Measurements from ENCODE around the gene FOXP1. TPM values are rescaled to one million over a fixed set of nuclear protein-coding genes. Genes with fewer than 3 reads are reported as not detected.

FOXP1 gene
- total and polyA plus RNA-seq, 2 of the 8 experiments (the other 6 are each of a cell fraction or from before 2014, with no cell fraction given): 13.9 to 25.4 TPM

GRCh38 chr3:71360180-71360579 lies 223.3 kb downstream of the FOXP1 start:
- H2BK15ac ChIP-seq (ENCODE audit: low read length): no peak overlapping the region
- H3K27me3 ChIP-seq (replicated peaks in 1 of 4; ENCODE audit: control insufficient read depth in 3 of 4, extremely low read depth in 1 of 4, insufficient read depth in 3 of 4, low read length in 3 of 4): no peaks in the 10 kb centered on the region
- no peak overlapping the region for H2BK120ac ChIP-seq (replicated peaks; ENCODE audit: low read depth, low read length)
- no peak for TF ChIP-seq SIN3A (conservative IDR thresholded peaks at IDR 0.05 in 1 of 2, IDR thresholded peaks at IDR 0.05 in 1 of 2; ENCODE audit: low read depth in 1 of 2, low read length in 2 of 2)
- TF ChIP-seq SRF (IDR thresholded peaks at IDR 0.05; ENCODE audit: low read depth, low read length): no peak
- no peak for TF ChIP-seq E2F6 (IDR thresholded peaks at IDR 0.05)
- no peak for TF ChIP-seq CTCF (IDR thresholded peaks at IDR 0.05; ENCODE audit: control extremely low read depth in 1 of 3, insufficient read depth in 1 of 3, low read depth in 1 of 3, low read length in 3 of 3)
- TF ChIP-seq JUN (IDR thresholded peaks at IDR 0.05; ENCODE audit: low read depth, low read length): no peak
- TF ChIP-seq FOSL1 (IDR thresholded peaks at IDR 0.05; ENCODE audit: insufficient read depth, low read depth, low read length): no peak
- TF ChIP-seq RBBP5 (IDR thresholded peaks at IDR 0.05; ENCODE audit: borderline replicate concordance, low read depth, low read length): no peak
- TF ChIP-seq EZH2 (IDR thresholded peaks at IDR 0.05; ENCODE audit: low read depth, low read length, severe bottlenecking): no peak
- H2AK5ac ChIP-seq (ENCODE audit: low read depth, low read length): no peak overlapping the region
- no peak for FAIRE-seq
- H4K20me1 ChIP-seq (replicated peaks in 1 of 2; ENCODE audit: control insufficient read depth in 1 of 2, insufficient read depth in 2 of 2, low read length in 2 of 2): no peaks in the 10 kb centered on the region
- H3K4me3 ChIP-seq (ENCODE audit: extremely low read depth in 1 of 4, insufficient read depth in 2 of 4, low read depth in 3 of 4, low read length in 4 of 4): no peak overlapping the region
- no peaks in the 10 kb centered on the region for H3K9me3 ChIP-seq (ENCODE audit: insufficient read depth in 2 of 2, low read depth in 1 of 2, low read length in 1 of 2)
- ChIA-PET POLR2A (ENCODE audit: partially characterized antibody) (no interaction called here), CTCF (ENCODE audit: partially characterized antibody) (no interaction called here)
- H3K4me2 ChIP-seq (ENCODE audit: insufficient read depth in 1 of 2, low read depth in 2 of 2, low read length in 2 of 2): no peak overlapping the region
- H3K9ac ChIP-seq (replicated peaks in 1 of 4; ENCODE audit: extremely low read depth in 1 of 4, low read depth in 3 of 4, low read length in 3 of 4): no peak overlapping the region
- H3K4me1 ChIP-seq (replicated peaks in 1 of 4; ENCODE audit: control insufficient read depth in 3 of 4, insufficient read depth in 4 of 4, low read length in 3 of 4): no peaks in the 10 kb centered on the region
- no peak overlapping the region for H2BK12ac ChIP-seq (ENCODE audit: low read depth, low read length)
- H4K8ac ChIP-seq (ENCODE audit: extremely low read depth, insufficient read depth, low read length): no peak overlapping the region
- no peaks in the 10 kb centered on the region for H3K79me2 ChIP-seq (ENCODE audit: control insufficient read depth in 1 of 2, insufficient read depth in 2 of 2, low read length in 2 of 2)
- no peak overlapping the region for H3K23ac ChIP-seq (ENCODE audit: insufficient read length)
- H3K27ac ChIP-seq (ENCODE audit: low read depth, low read length): no peak overlapping the region
- H3K14ac ChIP-seq (ENCODE audit: insufficient read length): no peak overlapping the region
- DNase-seq (ENCODE audit: low read depth in 1 of 2, low spot score in 2 of 2): no peak
- H2AFZ ChIP-seq (ENCODE audit: low read length): no peak overlapping the region
- H3K23me2 ChIP-seq (ENCODE audit: low read depth, low read length): no peaks in the 10 kb centered on the region
- no peak overlapping the region for H3K4ac ChIP-seq (replicated peaks; ENCODE audit: insufficient read length, low read depth, low read length)
- no peak overlapping the region for H3K56ac ChIP-seq (replicated peaks; ENCODE audit: insufficient read length, low read depth, low read length)
- H3K79me1 ChIP-seq (ENCODE audit: low read depth, low read length): no peaks in the 10 kb centered on the region
- no peak overlapping the region for H4K91ac ChIP-seq (replicated peaks; ENCODE audit: insufficient read length, low read length)
- no peak overlapping the region for H2BK20ac ChIP-seq (ENCODE audit: low read length)
- H3K36me3 ChIP-seq (ENCODE audit: control insufficient read depth in 2 of 4, insufficient read depth in 4 of 4, low read length in 3 of 4): no peaks in the 10 kb centered on the region
- 99% methylated on average over 4 of the region's 4 CpGs; no CpG with 5 or more reads in 1 of the 2 experiments for WGBS, 2 experiments (ENCODE audit: extremely low coverage in 1 of 2, insufficient coverage in 1 of 2, insufficient read length in 1 of 2, insufficient replicate concordance in 2 of 2, low coverage in 1 of 2, low lambda C conversion rate in 2 of 2, missing lambda C conversion rate in 1 of 2)
- no peak overlapping the region for H4K5ac ChIP-seq (ENCODE audit: insufficient read length, low read depth, low read length)
- H3K18ac ChIP-seq (ENCODE audit: extremely low read depth, low read length): no peak overlapping the region
- H2BK5ac ChIP-seq (ENCODE audit: low read depth, low read length): no peak overlapping the region

All from H1 (cell line).